H1 (cell line): ENCODE results near the gene PARD3. TPM values are rescaled to one million over a fixed set of nuclear protein-coding genes. Genes with fewer than 3 reads are reported as not detected.
A peak's percentile ranks its signal among the peaks of the same experiment; 100 is the strongest.

Experiments
- CTCF ChIA-PET: fragments of 300-600 bp; sonication (Branson Sonifier 250); formaldehyde crosslinking; loops from one replicate; lab custom pipeline; 2021; ENCODE audit not compliant: partially characterized antibody; lab: Charles Lee
- POLR2A ChIA-PET: fragments of 300-600 bp; sonication (Branson Sonifier 250); formaldehyde crosslinking; loops from one replicate; lab custom pipeline; 2021; ENCODE audit warnings: inconsistent platforms; ENCODE audit not compliant: partially characterized antibody; lab: Charles Lee
- DNase-seq, 2 experiments: peaks; one replicate each; pipeline versions ENCODE4 v3.0.0 to v3.0.0-alpha.2; 2010 to 2022; ENCODE audit warnings: low spot score in 2 of 2, low read depth in 1 of 2, mixed read lengths in 1 of 2
- FAIRE-seq: peaks from 2 replicates; lab custom pipeline; 2011; peaks lifted over from hg19 to GRCh38; lab: Jason Lieb, UNC
- H2AFZ ChIP-seq: 2 replicates; pipeline ENCODE4 v1.8.1; 2012; ENCODE audit warnings: low read length, inconsistent platforms
- H2AK5ac ChIP-seq: 2 replicates; pipeline ENCODE4 v1.6.1; 2013; ENCODE audit warnings: low read depth, low read length
- H2BK120ac ChIP-seq: replicated peaks from 2 replicates; pipeline ENCODE3; 2013; ENCODE audit warnings: low read depth, low read length, inconsistent platforms
- H2BK12ac ChIP-seq: 2 replicates; pipeline ENCODE4 v1.6.1; 2013; ENCODE audit warnings: low read depth, low read length
- H2BK15ac ChIP-seq: 2 replicates; pipeline ENCODE4 v1.6.1; 2013; ENCODE audit warnings: low read length
- H2BK20ac ChIP-seq: 2 replicates; pipeline ENCODE4 v1.6.1; 2013; ENCODE audit warnings: low read length
- H2BK5ac ChIP-seq: 2 replicates; pipeline ENCODE4 v1.6.1; 2013; ENCODE audit warnings: low read depth, low read length
- H3K14ac ChIP-seq: 2 replicates; pipeline ENCODE4 v1.6.1; 2013; ENCODE audit warnings: inconsistent platforms; ENCODE audit not compliant: insufficient read length
- H3K18ac ChIP-seq: 2 replicates; pipeline ENCODE4 v1.6.1; 2013; ENCODE audit warnings: low read length; ENCODE audit errors: extremely low read depth
- H3K23ac ChIP-seq: 2 replicates; pipeline ENCODE4 v1.6.1; 2013; ENCODE audit warnings: inconsistent platforms; ENCODE audit not compliant: insufficient read length
- H3K23me2 ChIP-seq: 2 replicates; pipeline ENCODE4 v1.6.1; 2013; ENCODE audit warnings: low read depth, low read length
- H3K27ac ChIP-seq: 2 replicates; pipeline ENCODE4 v1.6.1; 2011; ENCODE audit warnings: low read depth, low read length, inconsistent platforms
- H3K27me3 ChIP-seq, 4 experiments: replicated peaks in 1 of 4; 1 replicate in 1 of 4; 2 replicates in 3 of 4; pipeline versions ENCODE4 v1.6.1 to v1.8.1; 2011 to 2013; ENCODE audit warnings: low read length in 3 of 4, mild to moderate bottlenecking in 3 of 4, inconsistent platforms in 2 of 4, mixed read lengths in 2 of 4, moderate library complexity in 1 of 4; ENCODE audit not compliant: control insufficient read depth in 3 of 4, insufficient read depth in 3 of 4; ENCODE audit errors: extremely low read depth in 1 of 4
- H3K36me3 ChIP-seq, 4 experiments: 2 replicates each; pipeline versions ENCODE4 v1.6.1 to v1.8.1; 2011 to 2013; ENCODE audit warnings: mild to moderate bottlenecking in 4 of 4, low read length in 3 of 4, moderate library complexity in 2 of 4, control low read depth in 1 of 4, inconsistent platforms in 1 of 4; ENCODE audit not compliant: insufficient read depth in 4 of 4, control insufficient read depth in 2 of 4
- H3K4ac ChIP-seq: replicated peaks from 2 replicates; pipeline ENCODE3; 2013; ENCODE audit warnings: low read length, low read depth, mixed read lengths, inconsistent platforms; ENCODE audit not compliant: insufficient read length
- H3K4me1 ChIP-seq, 4 experiments: replicated peaks in 1 of 4; 1 replicate in 1 of 4; 2 replicates in 3 of 4; pipeline versions ENCODE4 v1.6.1 to v1.8.1; 2011 to 2013; ENCODE audit warnings: low read length in 3 of 4, inconsistent platforms in 2 of 4, mixed read lengths in 1 of 4; ENCODE audit not compliant: insufficient read depth in 4 of 4, control insufficient read depth in 3 of 4
- H3K4me2 ChIP-seq, 2 experiments: 2 replicates each; pipeline versions ENCODE4 v1.6.1 to v1.8.1; 2011 to 2013; ENCODE audit warnings: low read depth in 2 of 2, low read length in 2 of 2, control low read depth in 1 of 2, inconsistent platforms in 1 of 2, mild to moderate bottlenecking in 1 of 2; ENCODE audit not compliant: insufficient read depth in 1 of 2
- H3K4me3 ChIP-seq, 4 experiments: fragments of 200-600, 300-600 bp in 1 of 4; sonication (generic), shearing (Covaris generic), sonication (Bioruptor Twin) in 1 of 4; 2 replicates each; pipeline versions ENCODE4 v1.5.1 to v1.8.1; 2011 to 2016; ENCODE audit warnings: low read length in 4 of 4, low read depth in 3 of 4, control low read depth in 2 of 4, inconsistent platforms in 2 of 4, mild to moderate bottlenecking in 2 of 4, mixed read lengths in 1 of 4, moderate library complexity in 1 of 4; ENCODE audit not compliant: insufficient read depth in 2 of 4; ENCODE audit errors: extremely low read depth in 1 of 4
- H3K56ac ChIP-seq: replicated peaks from 2 replicates; pipeline ENCODE3; 2013; ENCODE audit warnings: low read depth, mild to moderate bottlenecking, mixed read lengths, low read length, inconsistent platforms; ENCODE audit not compliant: insufficient read length
- H3K79me1 ChIP-seq: 2 replicates; pipeline ENCODE4 v1.6.1; 2013; ENCODE audit warnings: low read depth, low read length, control low read depth
- H3K79me2 ChIP-seq, 2 experiments: 2 replicates each; pipeline versions ENCODE4 v1.6.1 to v1.8.1; 2012 to 2013; ENCODE audit warnings: low read length in 2 of 2, mild to moderate bottlenecking in 2 of 2, inconsistent platforms in 1 of 2; ENCODE audit not compliant: insufficient read depth in 2 of 2, control insufficient read depth in 1 of 2
- H3K9ac ChIP-seq, 4 experiments: replicated peaks in 1 of 4; 1 replicate in 1 of 4; 2 replicates in 3 of 4; pipeline versions ENCODE4 v1.6.1 to v1.8.1; 2011 to 2013; ENCODE audit warnings: low read depth in 3 of 4, low read length in 3 of 4, control low read depth in 2 of 4, mild to moderate bottlenecking in 2 of 4, moderate library complexity in 2 of 4, inconsistent platforms in 1 of 4; ENCODE audit errors: extremely low read depth in 1 of 4
- H3K9me3 ChIP-seq, 2 experiments: 2 replicates each; pipeline versions ENCODE4 v1.6.1 to v1.8.1; 2012 to 2013; ENCODE audit warnings: mild to moderate bottlenecking in 2 of 2, moderate library complexity in 2 of 2, control low read depth in 1 of 2, inconsistent platforms in 1 of 2, low read depth in 1 of 2, low read length in 1 of 2, mixed read lengths in 1 of 2; ENCODE audit not compliant: insufficient read depth in 2 of 2
- H4K20me1 ChIP-seq, 2 experiments: replicated peaks in 1 of 2; 2 replicates each; pipeline versions ENCODE3 to v1.8.1; 2011 to 2013; ENCODE audit warnings: inconsistent platforms in 2 of 2, low read length in 2 of 2, mild to moderate bottlenecking in 1 of 2; ENCODE audit not compliant: insufficient read depth in 2 of 2, control insufficient read depth in 1 of 2
- H4K5ac ChIP-seq: 2 replicates; pipeline ENCODE4 v1.6.1; 2013; ENCODE audit warnings: low read length, low read depth, mixed read lengths, inconsistent platforms; ENCODE audit not compliant: insufficient read length
- H4K8ac ChIP-seq: 2 replicates; pipeline ENCODE4 v1.8.0; 2013; ENCODE audit warnings: mild to moderate bottlenecking, moderate library complexity, low read length, inconsistent platforms; ENCODE audit not compliant: insufficient read depth; ENCODE audit errors: extremely low read depth
- H4K91ac ChIP-seq: replicated peaks from 2 replicates; pipeline ENCODE3; 2013; ENCODE audit warnings: low read length, mixed read lengths, inconsistent platforms; ENCODE audit not compliant: insufficient read length
- GTF2F1 ChIP-seq: IDR thresholded peaks from 2 replicates; pipeline ENCODE4 v1.6.1; 2012; ENCODE audit warnings: low read depth, low read length, improper control_type of control experiment, borderline replicate concordance
- HDAC2 ChIP-seq, 2 experiments: fragments of 300-600 bp in 1 of 2; sonication (generic) in 1 of 2; IDR thresholded peaks; 2 replicates each; pipeline ENCODE4 v1.6.1; 2011 to 2012; ENCODE audit warnings: low read depth in 2 of 2, low read length in 2 of 2, mild to moderate bottlenecking in 2 of 2, moderate library complexity in 2 of 2, borderline replicate concordance in 1 of 2, inconsistent platforms in 1 of 2
- JUN ChIP-seq: IDR thresholded peaks from 2 replicates; pipeline ENCODE4 v1.6.1; 2011; ENCODE audit warnings: low read depth, mild to moderate bottlenecking, improper control_type of control experiment, low read length
- JUND ChIP-seq: IDR thresholded peaks from 2 replicates; pipeline ENCODE4 v1.6.1; 2011; ENCODE audit warnings: mild to moderate bottlenecking, improper control_type of control experiment, low read length
- KDM5A ChIP-seq: fragments of 200-600 bp; IDR thresholded peaks from 2 replicates; pipeline ENCODE4 v1.7.1; 2012; ENCODE audit warnings: mild to moderate bottlenecking, low read length, inconsistent platforms, mixed read lengths
- POU5F1 ChIP-seq: IDR thresholded peaks from 2 replicates; pipeline ENCODE4 v1.6.1; 2011; ENCODE audit warnings: low read depth, mild to moderate bottlenecking, low read length, moderate library complexity
- RBBP5 ChIP-seq: IDR thresholded peaks from 2 replicates; pipeline ENCODE4 v1.7.1; 2012; ENCODE audit warnings: low read depth, mild to moderate bottlenecking, inconsistent platforms, low read length, moderate library complexity, borderline replicate concordance
- RXRA ChIP-seq: IDR thresholded peaks from 2 replicates; pipeline ENCODE4 v1.6.1; 2011; ENCODE audit warnings: low read depth, mild to moderate bottlenecking, low read length, moderate library complexity; ENCODE audit not compliant: insufficient read depth
- SAP30 ChIP-seq: fragments of 300-600 bp; sonication (generic); IDR thresholded peaks from 2 replicates; pipeline ENCODE4 v1.7.1; 2012; ENCODE audit warnings: low read length, moderate library complexity, mild to moderate bottlenecking, inconsistent platforms; ENCODE audit not compliant: insufficient read depth, insufficient replicate concordance
- SP2 ChIP-seq: IDR thresholded peaks from 2 replicates; pipeline ENCODE4 v1.6.1; 2012; ENCODE audit warnings: mild to moderate bottlenecking, low read length, inconsistent platforms
- WGBS, 2 experiments: shearing (Covaris generic) in 1 of 2; methylation state at CpG; one replicate each; pipeline versions ENCODE4 v1.1.6 to v1.1.7; 2013 to 2015; ENCODE audit warnings: low lambda C conversion rate in 2 of 2, mixed read lengths in 2 of 2, inconsistent platforms in 1 of 2, low coverage in 1 of 2, missing lambda C conversion rate in 1 of 2; ENCODE audit not compliant: insufficient replicate concordance in 2 of 2, insufficient coverage in 1 of 2, insufficient read length in 1 of 2; ENCODE audit errors: extremely low coverage in 1 of 2, missing lambda C conversion rate in 1 of 2; 5-methylcytosine and 5-hydroxymethylcytosine counted together
- polyA plus RNA-seq, 7 experiments: library from polyadenylated mRNA; depleted of rRNA in 3 of 7; stranded (reverse) in 5 of 7; unstranded in 2 of 7; fragments of >200 nt in 5 of 7; fragments of 200-250 nt in 2 of 7; gene quantifications; 1 replicate in 5 of 7; 2 replicates in 1 of 7; 4 replicates in 1 of 7; pipeline versions ENCODE4 v1.2.1 to v1.2.3, GENCODE V29; 2011 to 2013; ENCODE audit warnings: missing spikeins in 2 of 7, mixed read lengths in 2 of 7
- total RNA-seq: library from RNA; stranded (reverse); fragmentation: NEBNext Ultra II Directional; extraction: Animal tissue kit (Norgen Biotek cat#: 25700); gene quantifications from 2 replicates; pipeline ENCODE4 v1.2.1, GENCODE V29; 2021
- TF ChIP-seq, protein P1 (sequence below): IDR thresholded peaks from 2 replicates; pipeline ENCODE4 v1.6.1; 2012; ENCODE audit warnings: inconsistent platforms

The PARD3 gene
- total and polyA plus RNA-seq, 2 of the 8 experiments (the other 6 are each of a cell fraction or from before 2014, with no cell fraction given), result 19.7 to 49.1 TPM

DNA sequence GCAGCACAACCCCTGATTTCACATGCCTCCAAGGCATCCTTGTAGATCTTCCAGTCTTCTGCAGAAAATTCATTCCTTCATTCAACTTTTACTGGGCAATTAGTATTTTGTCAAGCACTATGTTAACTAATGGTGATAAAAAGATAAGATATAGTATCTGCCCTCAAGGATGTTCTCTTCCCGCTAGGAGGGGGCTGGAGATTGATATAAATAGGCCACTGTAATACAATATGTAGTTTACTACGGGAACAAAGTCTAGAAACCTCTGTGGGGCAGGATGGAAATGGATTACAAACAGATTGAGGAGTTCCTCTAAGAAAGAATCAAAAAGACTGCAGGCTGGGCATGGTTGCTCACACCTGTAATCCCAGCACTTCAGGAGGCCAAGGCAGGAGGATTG, 10.3 kb upstream of the PARD3 start:
- H2BK20ac ChIP-seq, result no peak overlapping the region
- H3K23ac ChIP-seq, result no peak overlapping the region

More for the DNA sequence above, 10.3 kb upstream of the PARD3 start:
- Histone ChIP-seq H2AFZ (0 out of 2 replicates have a peak overlapping the region, but pooled peaks have one; percentile 80), H3K36me3 (no peaks in the 10 kb centered on the region), H2BK15ac (no peak overlapping the region; the same call in 1 of the 2 replicates), H3K56ac (no peak overlapping the region), H3K18ac (no peak overlapping the region; the same call in 1 of the 2 replicates), H3K79me2 (no peaks in the 10 kb centered on the region), H3K4me3 (no peak overlapping the region), H3K27ac (no peak overlapping the region), H2AK5ac (no peak overlapping the region), H4K91ac (no peak overlapping the region), H3K9me3 (no peaks in the 10 kb centered on the region), H3K27me3 (no peaks in the 10 kb centered on the region), H3K4me1 (no peaks in the 10 kb centered on the region), H2BK120ac (no peak overlapping the region), H2BK5ac (no peak overlapping the region), H3K4me2 (no peak overlapping the region), H3K4ac (no peak overlapping the region), H3K23me2 (no peaks in the 10 kb centered on the region; the same call in 1 of the 2 replicates), H4K5ac (no peak overlapping the region), H2BK12ac (0 out of 2 replicates have a peak overlapping the region, but pooled peaks have one; percentile 75), H3K14ac (no peak overlapping the region)
- POLR2A ChIA-PET, result interaction anchor here (1.1 kb wide), 1 partner anchor 9 kb away, joined by 4 read pairs; no protein-coding TSS in a partner anchor
- FAIRE-seq (no peak), DNase-seq (no peak)
- CTCF ChIA-PET, result interaction anchor here (0.5 to 2.5 kb wide), 13 partner anchors 8 to 750 kb away, joined by 3 to 11 read pairs (median 3); no protein-coding TSS in a partner anchor
- TF ChIP-seq POU5F1, result no peak
- no peak for TF ChIP-seq JUN
- TF ChIP-seq GTF2F1, result no peak
- TF ChIP-seq HDAC2 (IDR thresholded peaks at IDR 0.05; ENCODE audit: borderline replicate concordance in 1 of 2, low read depth in 2 of 2, low read length in 2 of 2), result no peak
- TF ChIP-seq, protein P1, sequence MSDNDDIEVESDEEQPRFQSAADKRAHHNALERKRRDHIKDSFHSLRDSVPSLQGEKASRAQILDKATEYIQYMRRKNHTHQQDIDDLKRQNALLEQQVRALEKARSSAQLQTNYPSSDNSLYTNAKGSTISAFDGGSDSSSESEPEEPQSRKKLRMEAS, result no peak
- TF ChIP-seq KDM5A, result no peak
- no peak for TF ChIP-seq SAP30
- no peak for TF ChIP-seq RBBP5
- TF ChIP-seq RXRA, result no peak
- TF ChIP-seq SP2, result no peak
- no peak for TF ChIP-seq JUND
- TF ChIP-seq, all 59 proteins: peak for 0
- no peaks in the 10 kb centered on the region for H3K79me1 ChIP-seq
- H4K8ac ChIP-seq, result no peak overlapping the region
- 81% methylated on average over 2 of the region's 2 CpGs; no CpG with 5 or more reads in 1 of the 2 experiments for WGBS, 2 experiments
- H3K9ac ChIP-seq, result no peak overlapping the region
- H4K20me1 ChIP-seq, result no peaks in the 10 kb centered on the region
